Endothelial cell of umbilical vein (primary cell): ENCODE data around the gene LECT2. TPM values are rescaled to one million over a fixed set of nuclear protein-coding genes. Genes with fewer than 3 reads are reported as not detected.

Source experiments
- BruUV-seq: library from RNA; stranded (reverse); fragments of 400-500 nt; replicated peaks from 2 replicates; lab custom pipeline; 2021; lab: Mats Ljungman, UMichigan
- CTCF ChIA-PET: fragments of 300-600, 350-600 bp; sonication (Branson Sonifier 250); formaldehyde crosslinking; loops from one replicate; lab custom pipeline; 2021; ENCODE audit warnings: antibody characterized with exemption, inconsistent platforms; lab: Charles Lee
- POLR2A ChIA-PET: fragments of 300-600, 350-600 bp; sonication (Branson Sonifier 250); formaldehyde crosslinking; loops from one replicate; lab custom pipeline; 2021; ENCODE audit warnings: antibody characterized with exemption, inconsistent platforms; lab: Charles Lee
- DNase-seq: peaks from one replicate; pipeline ENCODE4 v3.0.0-alpha.2; 2011; ENCODE audit warnings: low read depth, low spot score
- FAIRE-seq: peaks from 2 replicates; lab custom pipeline; 2011; peaks lifted over from hg19 to GRCh38; lab: Jason Lieb, UNC
- H2AFZ ChIP-seq: 2 replicates; pipeline ENCODE4 v1.6.0; 2012; ENCODE audit warnings: low read depth, low read length, control low read depth, inconsistent platforms
- H3K27ac ChIP-seq: 2 replicates; pipeline ENCODE4 v1.5.1; 2011; ENCODE audit warnings: low read depth, mild to moderate bottlenecking, control low read depth, low read length, moderate library complexity; ENCODE audit not compliant: insufficient read depth
- H3K27me3 ChIP-seq, 2 experiments: 2 replicates each; pipeline versions ENCODE4 v1.6.0 to v1.6.1; 2011; ENCODE audit warnings: low read length in 2 of 2, mixed read lengths in 1 of 2; ENCODE audit not compliant: control insufficient read depth in 2 of 2, insufficient read depth in 2 of 2
- H3K36me3 ChIP-seq, 2 experiments: 2 replicates in 1 of 2; 3 replicates in 1 of 2; pipeline ENCODE4 v1.5.1; 2011; ENCODE audit warnings: low read length in 2 of 2, mild to moderate bottlenecking in 1 of 2, moderate library complexity in 1 of 2; ENCODE audit not compliant: control insufficient read depth in 2 of 2, insufficient read depth in 2 of 2; ENCODE audit errors: extremely low read depth in 1 of 2
- H3K4me1 ChIP-seq: 3 replicates; pipeline ENCODE4 v1.5.1; 2011; ENCODE audit warnings: mild to moderate bottlenecking, low read length; ENCODE audit not compliant: control insufficient read depth, insufficient read depth; ENCODE audit errors: extremely low read depth
- H3K4me2 ChIP-seq: 2 replicates; pipeline ENCODE4 v1.6.1; 2011; ENCODE audit warnings: low read length, control low read depth, mixed read lengths; ENCODE audit not compliant: insufficient read depth
- H3K4me3 ChIP-seq, 3 experiments: fragments of 200-600 bp in 1 of 3; sonication (generic), shearing (Covaris generic) in 1 of 3; replicated peaks in 1 of 3; 2 replicates each; pipeline ENCODE4 v1.5.1; 2011 to 2016; ENCODE audit warnings: control low read depth in 3 of 3, low read length in 3 of 3, mild to moderate bottlenecking in 2 of 3, inconsistent platforms in 1 of 3, low read depth in 1 of 3, moderate library complexity in 1 of 3; ENCODE audit not compliant: insufficient read depth in 1 of 3
- H3K79me2 ChIP-seq: 2 replicates; pipeline ENCODE4 v1.6.0; 2012; ENCODE audit warnings: low read length, inconsistent platforms; ENCODE audit not compliant: control insufficient read depth, insufficient read depth
- H3K9ac ChIP-seq: replicated peaks from 2 replicates; pipeline ENCODE3; 2011; ENCODE audit warnings: low read length, control low read depth; ENCODE audit not compliant: insufficient read depth; ENCODE audit errors: extremely low read depth
- H3K9me1 ChIP-seq: replicated peaks from 3 replicates; pipeline ENCODE4 v1.6.0; 2011; ENCODE audit warnings: mild to moderate bottlenecking, low read length; ENCODE audit not compliant: control insufficient read depth, insufficient read depth; ENCODE audit errors: extremely low read depth
- H3K9me3 ChIP-seq: replicated peaks from 2 replicates; pipeline ENCODE4 v1.5.1; 2012; ENCODE audit warnings: low read length, inconsistent platforms; ENCODE audit not compliant: control insufficient read depth, insufficient read depth
- H4K20me1 ChIP-seq: replicated peaks from 2 replicates; pipeline ENCODE3; 2011; ENCODE audit warnings: mild to moderate bottlenecking, low read length; ENCODE audit not compliant: control insufficient read depth, insufficient read depth; ENCODE audit errors: extremely low read depth
- FOS ChIP-seq: IDR thresholded peaks from 2 replicates; pipeline ENCODE4 v1.6.1; 2011; ENCODE audit warnings: mild to moderate bottlenecking, low read length, moderate library complexity, borderline replicate concordance; ENCODE audit not compliant: insufficient read depth
- GATA2 ChIP-seq: IDR thresholded peaks from 2 replicates; pipeline ENCODE4 v1.7.0; 2011; ENCODE audit warnings: low read depth, mild to moderate bottlenecking, moderate library complexity, mixed read lengths, low read length; ENCODE audit not compliant: insufficient read length, insufficient read depth
- JUN ChIP-seq: IDR thresholded peaks from 2 replicates; pipeline ENCODE4 v1.6.1; 2011; ENCODE audit warnings: borderline replicate concordance, low read depth; ENCODE audit not compliant: insufficient read length, insufficient read depth
- MAX ChIP-seq: IDR thresholded peaks from 2 replicates; pipeline ENCODE4 v1.6.1; 2011; ENCODE audit not compliant: insufficient read depth, insufficient read length
- POLR2AphosphoS5 ChIP-seq: IDR thresholded peaks from 2 replicates; pipeline ENCODE4 v1.6.1; 2012; ENCODE audit warnings: low read depth, mild to moderate bottlenecking, control low read depth, low read length, moderate library complexity; ENCODE audit not compliant: insufficient read depth
- dilution Hi-C: fragments of 300-500 bp; cut with MboI; formaldehyde crosslinking; loops from one replicate; pipeline ENCODE4 v1.15.0; 2019; ENCODE audit warnings: low sequenced_read_pairs; ENCODE audit not compliant: extremely low pct_ligation_motif_present
- intact Hi-C: fragments of 100-400 bp; cut with micrococcal nuclease; formaldehyde crosslinking; loops from one replicate; pipeline ENCODE4 v1.10.0; 2022
- polyA plus RNA-seq, 4 experiments: library from polyadenylated mRNA; depleted of rRNA in 3 of 4; stranded (reverse) in 3 of 4; unstranded in 1 of 4; fragments of >200 nt; gene quantifications; 2 replicates each; pipeline versions ENCODE4 v1.2.1 to v1.2.3, GENCODE V29; 2011 to 2012; ENCODE audit warnings: missing spikeins in 1 of 4
- total RNA-seq: library from RNA; stranded (reverse); gene quantifications from 2 replicates; pipeline ENCODE4 v1.2.3, GENCODE V29; 2021

The LECT2 gene
- total and polyA plus RNA-seq, 2 donors (not counting 3 experiments of a cell fraction or from before 2014, with no cell fraction given): not detected

- Histone ChIP-seq H3K27me3 (no peaks in the 10 kb centered on the region), H3K4me3 (no peak overlapping the region), H3K27ac (no peak overlapping the region), H3K79me2 (no peaks in the 10 kb centered on the region), H3K4me1 (no peaks in the 10 kb centered on the region), H2AFZ (no peak overlapping the region), H4K20me1 (no peaks in the 10 kb centered on the region), H3K9ac (no peak overlapping the region), H3K9me1 (no peaks in the 10 kb centered on the region), H3K4me2 (no peak overlapping the region), H3K36me3 (no peaks in the 10 kb centered on the region), H3K9me3 (no peaks in the 10 kb centered on the region)
- intact Hi-C loops: no loop called here
- DNase-seq (no peak), FAIRE-seq (no peak)
- ChIA-PET POLR2A (no interaction called here), CTCF (interaction anchor here (1.0 to 2.5 kb wide), 5 partner anchors 9 to 95 kb away, joined by 3 to 12 read pairs (median 3); no protein-coding TSS in a partner anchor)
- dilution Hi-C loops: no loop called here
- no TSS peak for BruUV-seq
- TF ChIP-seq JUN (no peak), POLR2AphosphoS5 (no peak), MAX (no peak)
These were observed 31.6 kb upstream of the LECT2 start for GRCh38 chr5:135986401-135986800.

DNA sequence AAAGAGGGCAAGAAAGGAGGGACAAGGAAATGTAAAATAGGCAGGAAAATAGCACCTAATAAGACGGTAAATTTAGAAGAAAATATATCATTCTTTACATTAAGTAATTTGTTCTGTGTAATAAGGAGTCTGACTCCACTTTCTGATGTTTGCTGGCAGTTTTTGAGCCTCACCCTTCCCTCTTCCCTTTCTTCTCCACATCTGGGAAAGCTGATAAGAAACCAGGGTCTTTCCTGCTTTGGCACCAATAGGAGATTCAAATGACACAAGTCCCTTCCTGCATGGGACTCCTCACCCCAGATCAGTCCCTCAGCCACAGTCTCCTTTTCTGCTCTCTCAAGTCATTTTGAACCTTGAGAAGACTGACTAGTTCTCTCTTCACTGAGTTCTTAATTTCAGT is 31.2 kb upstream of the LECT2 start:
- TF ChIP-seq FOS: no peak
- peak; percentile 6 for TF ChIP-seq GATA2
- Histone ChIP-seq H3K4me2 (no peak overlapping the region), H3K9me1 (no peaks in the 10 kb centered on the region), H4K20me1 (no peaks in the 10 kb centered on the region), H3K27me3 (no peaks in the 10 kb centered on the region), H3K4me1 (no peaks in the 10 kb centered on the region), H3K4me3 (no peak overlapping the region), H3K9ac (no peak overlapping the region), H3K79me2 (no peaks in the 10 kb centered on the region), H3K9me3 (no peaks in the 10 kb centered on the region), H3K27ac (no peak overlapping the region), H2AFZ (no peak overlapping the region), H3K36me3 (no peaks in the 10 kb centered on the region)
- intact Hi-C loops (no loop called here), dilution Hi-C loops (no loop called here)
- ChIA-PET CTCF (interaction anchor here (1.0 to 2.5 kb wide), 3 partner anchors 8 to 25 kb away, joined by 3 to 12 read pairs (median 3); no protein-coding TSS in a partner anchor), POLR2A (no interaction called here)
- DNase-seq (no peak), FAIRE-seq (no peak)
- no TSS peak for BruUV-seq
